GM19395 (cell line): ENCODE measurements around the gene LARGE1.

Experiments used
- ATAC-seq: cut with Tn5 transposase; IDR thresholded peaks from one replicate; pipeline ENCODE4 v1.9.1; 2021; ENCODE audit warnings: mild to moderate bottlenecking, moderate library complexity; ENCODE audit not compliant: unreplicated experiment

Gene LARGE1

DNA sequence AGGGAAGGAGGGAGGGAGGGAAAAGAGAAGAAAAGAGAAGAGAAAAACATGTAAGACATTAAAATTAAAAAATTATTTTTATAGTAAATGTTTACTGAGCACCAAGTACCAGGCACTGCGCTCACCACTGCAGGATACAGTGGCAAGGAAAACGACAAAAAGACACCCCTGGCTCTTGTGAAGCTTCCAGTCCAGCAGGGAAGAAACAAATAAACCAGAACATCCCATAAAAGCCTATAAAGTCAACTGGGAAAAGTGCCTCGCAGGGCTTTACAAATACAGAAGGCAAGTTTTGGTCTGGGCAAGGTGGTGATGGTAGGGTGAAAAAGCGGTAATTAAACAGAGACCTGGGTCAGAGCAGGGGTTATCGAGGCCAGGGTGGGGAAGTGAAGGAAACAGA lies 33.6 kb downstream of the LARGE1 start:
- ATAC-seq, result no peak

DNA sequence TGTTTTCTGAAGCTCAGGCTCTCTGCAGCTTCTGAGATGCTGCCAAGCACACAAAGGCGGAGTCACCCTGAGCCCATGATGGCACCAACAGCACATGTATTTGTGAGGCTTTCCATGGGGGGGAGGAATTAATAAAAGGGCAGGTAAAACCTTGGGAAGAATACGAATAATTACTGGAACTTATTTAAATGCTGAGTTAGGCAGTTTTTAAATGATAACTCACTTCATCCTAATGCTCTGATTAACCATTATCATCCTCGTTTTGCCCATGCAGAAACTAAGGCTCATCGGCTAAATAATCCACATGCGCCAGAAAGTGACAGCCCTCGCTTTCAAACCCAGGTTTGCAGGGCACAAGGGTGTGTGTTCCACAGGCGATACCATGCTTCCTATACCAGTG lies 35.4 kb downstream of the LARGE1 start:
- no peak for ATAC-seq

DNA sequence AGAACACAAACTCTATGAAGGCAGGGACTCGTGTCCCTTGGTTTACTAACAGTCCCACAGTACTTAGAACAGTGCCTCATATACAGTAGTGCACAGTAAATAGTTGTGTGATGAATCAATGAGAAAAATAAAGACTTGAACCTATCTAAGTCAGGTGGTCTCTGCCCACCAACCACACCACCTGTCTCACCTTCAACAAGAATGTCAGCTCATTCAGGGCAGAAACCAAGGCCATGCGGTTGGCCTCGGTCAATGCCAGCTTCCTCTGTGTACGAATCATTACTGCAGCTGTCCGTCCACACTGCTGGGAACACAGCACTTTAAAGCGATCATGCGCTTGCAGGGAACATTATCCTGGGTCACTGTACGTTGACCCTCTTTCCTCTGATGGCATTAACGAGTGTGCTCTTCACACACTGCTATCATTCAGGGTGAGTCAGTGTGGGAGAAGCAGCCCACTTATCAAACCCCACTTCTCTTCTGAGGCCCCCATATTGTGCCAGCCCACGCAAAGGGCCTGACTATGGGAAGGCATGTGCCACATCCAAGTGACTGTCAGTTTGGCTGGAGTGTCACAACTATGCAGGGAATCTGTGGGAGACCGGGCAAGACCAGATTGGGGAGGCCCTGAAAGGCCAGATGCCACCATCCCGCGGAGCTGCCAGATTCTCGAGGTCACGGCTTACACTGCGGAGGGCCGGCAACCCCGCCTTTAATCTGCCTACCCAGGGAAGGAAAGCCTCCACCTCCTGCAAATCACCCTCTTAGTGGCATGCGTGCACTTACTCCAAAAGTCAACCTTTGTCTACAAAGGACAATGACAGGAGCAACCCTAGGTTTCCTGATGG lies 36.1 kb downstream of the LARGE1 start:
- ATAC-seq, result no peak

DNA sequence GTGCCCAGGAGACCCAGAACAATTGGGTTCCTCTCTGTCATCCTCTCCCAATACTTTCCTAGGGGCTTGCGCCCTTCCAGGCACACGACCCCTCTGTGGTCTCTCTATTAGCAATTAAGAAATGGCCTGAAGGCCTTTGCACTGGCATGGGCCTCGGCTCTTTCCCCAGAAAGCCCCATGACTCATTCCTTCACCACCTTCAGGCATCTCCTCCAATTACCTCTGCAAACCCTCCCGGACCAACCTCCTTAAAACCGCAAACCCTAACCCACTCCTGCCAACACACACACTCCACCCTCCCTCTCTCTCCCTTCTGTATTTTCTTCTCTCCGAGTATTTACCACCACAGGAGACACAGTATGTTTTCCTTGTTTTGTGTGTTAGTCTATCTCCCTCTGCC lies 36.7 kb downstream of the LARGE1 start:
- no peak for ATAC-seq

DNA sequence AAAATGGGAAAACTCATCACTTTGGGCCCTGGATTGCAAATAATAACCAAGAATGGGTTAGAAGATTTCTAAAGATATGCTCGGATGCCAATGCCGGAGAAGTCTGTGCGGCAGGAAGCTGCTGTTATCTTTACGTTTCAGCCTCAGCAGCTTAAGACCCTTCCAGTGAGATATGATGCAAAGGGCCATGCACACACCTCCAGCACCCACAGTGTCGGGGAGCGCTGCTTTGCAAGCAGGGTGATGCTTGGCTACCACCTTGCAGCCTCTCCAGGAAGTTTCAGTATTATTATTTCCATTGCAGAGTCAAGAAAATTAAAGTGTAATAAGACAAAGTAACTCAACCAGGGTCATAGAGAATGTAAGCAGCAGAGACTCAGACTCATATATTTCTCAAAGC lies 37.3 kb downstream of the LARGE1 start:
- no peak for ATAC-seq

DNA sequence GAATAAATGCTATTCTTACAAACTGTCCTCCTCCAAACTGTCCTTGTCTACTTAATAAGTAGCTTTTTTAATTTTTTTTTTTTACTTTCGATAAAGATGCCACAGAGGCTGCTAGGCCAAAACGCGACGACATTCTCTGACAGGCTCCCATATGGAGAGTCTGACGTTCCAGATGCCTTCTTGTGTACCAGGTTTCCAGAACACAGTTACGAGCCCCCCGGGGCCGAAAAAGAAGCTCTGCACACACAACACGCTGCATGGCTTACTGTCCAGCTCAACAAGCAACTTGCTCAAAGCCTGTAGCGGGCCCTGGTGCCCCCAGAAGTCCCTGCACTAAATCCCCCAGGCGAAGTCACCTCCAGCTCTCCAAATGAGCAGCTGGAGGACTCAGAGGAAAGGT lies 39.3 kb downstream of the LARGE1 start:
- ATAC-seq, result no peak

DNA sequence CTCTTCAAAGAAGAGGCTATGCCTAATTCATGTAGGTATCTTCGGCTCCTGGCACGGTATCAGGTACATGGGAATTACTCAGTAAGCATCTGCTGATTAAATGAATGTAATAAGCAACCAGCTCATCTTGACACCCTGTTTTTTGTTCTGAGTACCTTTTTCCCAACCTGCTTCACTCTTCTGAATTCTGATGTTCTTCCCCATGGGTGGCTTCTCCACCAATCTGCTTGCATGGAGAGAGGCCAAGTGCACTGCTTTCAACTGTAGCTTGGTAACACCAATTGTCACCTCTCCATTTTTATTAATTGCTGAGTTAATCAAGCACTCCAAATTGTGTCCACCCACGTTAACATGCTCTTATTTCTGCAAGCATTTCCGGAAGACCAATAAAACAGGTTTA lies 40.5 kb downstream of the LARGE1 start:
- ATAC-seq, result no peak

DNA sequence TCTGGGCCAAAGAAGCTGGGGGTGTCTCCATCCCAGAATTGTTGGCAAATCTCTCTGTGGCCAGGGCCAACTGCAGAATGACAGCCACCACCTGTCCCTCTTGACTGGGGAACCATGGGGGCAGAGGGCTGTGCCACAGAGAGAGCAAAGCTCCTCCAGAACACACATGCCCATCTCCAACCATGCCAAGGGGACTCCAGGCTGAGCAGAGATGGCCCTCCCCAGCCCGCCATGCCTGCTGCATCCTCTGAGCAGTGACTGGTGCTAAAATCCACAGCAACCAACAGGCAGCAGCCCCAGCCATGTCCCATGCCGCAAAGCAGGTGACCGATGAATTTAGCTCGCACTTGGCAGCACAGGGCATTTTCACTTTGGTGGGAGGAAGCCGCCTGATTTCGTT lies 45.0 kb downstream of the LARGE1 start:
- ATAC-seq, result no peak

DNA sequence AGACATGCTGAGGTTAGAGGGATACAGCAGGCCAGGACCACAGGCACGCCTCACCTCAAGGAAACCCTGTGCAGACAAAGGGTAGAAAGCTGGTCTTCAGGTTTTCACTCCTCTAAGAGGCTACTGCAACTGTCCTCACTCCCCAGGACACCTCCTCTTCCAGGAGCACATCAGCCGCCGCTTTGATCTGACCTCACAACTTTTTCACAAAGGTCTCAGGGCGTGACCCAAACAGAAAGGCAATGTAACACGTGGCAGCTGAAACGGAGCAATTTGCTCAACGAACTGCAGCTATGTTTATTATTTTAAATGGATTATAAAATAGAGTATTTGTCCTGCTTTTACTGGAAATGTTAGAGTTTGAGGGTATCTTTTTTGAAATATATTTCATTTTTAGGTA lies 46.1 kb downstream of the LARGE1 start:
- no peak for ATAC-seq

DNA sequence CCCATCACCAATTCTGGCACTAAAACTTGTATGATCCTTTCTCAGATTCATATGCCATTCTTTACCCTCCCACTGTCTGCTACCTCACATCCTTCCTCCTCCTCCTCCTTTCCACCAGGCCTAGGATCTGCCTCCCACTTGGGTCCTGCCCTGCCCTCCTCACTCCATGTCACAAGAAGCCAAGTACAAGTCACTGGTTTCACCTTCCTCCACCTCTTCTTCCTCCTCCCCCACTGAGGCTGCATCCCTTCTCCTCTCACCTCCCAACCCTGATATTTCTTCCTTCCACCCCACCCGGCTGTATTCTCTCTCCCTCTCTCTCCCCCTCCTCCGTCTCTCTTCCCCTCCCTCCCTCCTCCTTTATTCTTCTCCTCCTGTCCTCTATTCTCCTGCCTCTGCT lies 46.6 kb downstream of the LARGE1 start:
- no peak for ATAC-seq

DNA sequence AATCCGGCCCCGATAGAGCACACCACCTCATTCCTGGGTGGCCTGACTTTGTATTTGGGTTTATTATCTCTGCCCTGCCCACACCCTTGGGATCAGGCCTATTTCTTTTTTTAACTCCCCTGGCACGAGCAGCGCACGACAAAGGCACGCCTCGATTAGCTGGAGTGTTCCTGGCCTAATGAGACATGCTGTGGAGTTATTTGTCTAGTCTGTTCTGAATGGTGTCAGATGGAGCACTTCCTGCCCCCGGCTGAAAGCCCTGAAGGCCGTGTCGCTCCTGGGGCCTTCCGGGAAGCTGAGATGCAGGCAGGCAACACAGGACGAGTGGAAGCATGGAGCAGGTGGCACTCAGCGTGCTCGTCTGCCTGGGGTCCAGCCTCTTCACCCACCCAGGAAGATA lies 47.1 kb downstream of the LARGE1 start:
- ATAC-seq, result no peak

DNA sequence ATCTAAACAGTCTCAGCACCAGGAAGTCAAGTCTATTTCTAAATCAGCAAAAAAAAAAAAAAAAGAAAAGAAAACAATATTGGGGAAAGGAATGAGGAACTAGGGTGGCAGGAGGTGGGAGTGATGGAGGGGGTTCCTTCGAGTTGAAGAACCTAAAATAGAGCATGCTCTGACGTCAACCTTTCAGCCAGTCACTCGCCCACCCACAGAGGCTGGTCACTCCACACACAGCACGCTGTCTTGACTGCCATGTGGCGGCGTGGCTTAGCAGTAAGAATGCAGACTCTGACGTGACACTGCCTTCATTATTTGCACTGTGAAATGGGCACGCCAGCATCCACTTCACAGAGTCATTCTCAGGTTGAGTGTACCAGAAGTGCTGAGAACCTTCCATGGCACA lies 48.3 kb downstream of the LARGE1 start:
- ATAC-seq, result no peak

DNA sequence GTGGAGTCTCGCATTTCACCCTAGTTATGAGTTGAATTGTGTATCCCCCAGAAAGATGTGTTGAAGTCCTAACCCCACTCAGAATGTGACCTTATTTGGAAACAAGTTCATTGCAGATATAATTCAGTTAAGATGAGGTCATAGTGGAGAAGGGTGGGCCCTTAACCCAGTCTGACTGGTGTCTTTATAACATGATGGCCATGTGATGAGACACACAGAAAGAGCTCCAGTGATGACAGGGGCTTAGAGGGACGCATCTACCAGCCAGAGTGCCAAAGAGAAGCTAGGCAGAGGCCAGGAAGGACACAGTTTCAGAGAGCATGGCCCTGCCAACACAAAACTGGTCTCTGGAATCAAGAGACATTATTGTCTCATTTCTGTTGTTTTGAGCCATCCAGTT lies 50.3 kb downstream of the LARGE1 start:
- no peak for ATAC-seq

DNA sequence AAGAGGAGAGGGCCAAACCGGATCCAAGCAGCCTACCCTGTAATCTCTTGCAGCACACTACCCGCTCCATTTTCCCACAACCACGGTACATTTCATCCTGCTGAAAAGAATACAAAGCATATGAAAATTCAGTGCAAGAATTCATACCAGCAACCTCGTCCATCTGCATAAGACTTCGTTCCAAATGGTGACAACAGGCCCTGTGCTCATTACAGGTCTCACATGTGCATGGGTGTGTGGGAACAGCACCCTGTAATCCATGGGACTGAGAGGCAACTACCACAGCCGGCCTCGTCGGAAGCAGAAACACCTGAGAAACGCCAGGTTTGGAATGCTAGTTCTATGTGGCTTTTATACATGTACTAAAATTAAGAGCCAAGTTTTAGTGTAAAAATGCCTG lies 52.3 kb downstream of the LARGE1 start:
- ATAC-seq, result no peak

DNA sequence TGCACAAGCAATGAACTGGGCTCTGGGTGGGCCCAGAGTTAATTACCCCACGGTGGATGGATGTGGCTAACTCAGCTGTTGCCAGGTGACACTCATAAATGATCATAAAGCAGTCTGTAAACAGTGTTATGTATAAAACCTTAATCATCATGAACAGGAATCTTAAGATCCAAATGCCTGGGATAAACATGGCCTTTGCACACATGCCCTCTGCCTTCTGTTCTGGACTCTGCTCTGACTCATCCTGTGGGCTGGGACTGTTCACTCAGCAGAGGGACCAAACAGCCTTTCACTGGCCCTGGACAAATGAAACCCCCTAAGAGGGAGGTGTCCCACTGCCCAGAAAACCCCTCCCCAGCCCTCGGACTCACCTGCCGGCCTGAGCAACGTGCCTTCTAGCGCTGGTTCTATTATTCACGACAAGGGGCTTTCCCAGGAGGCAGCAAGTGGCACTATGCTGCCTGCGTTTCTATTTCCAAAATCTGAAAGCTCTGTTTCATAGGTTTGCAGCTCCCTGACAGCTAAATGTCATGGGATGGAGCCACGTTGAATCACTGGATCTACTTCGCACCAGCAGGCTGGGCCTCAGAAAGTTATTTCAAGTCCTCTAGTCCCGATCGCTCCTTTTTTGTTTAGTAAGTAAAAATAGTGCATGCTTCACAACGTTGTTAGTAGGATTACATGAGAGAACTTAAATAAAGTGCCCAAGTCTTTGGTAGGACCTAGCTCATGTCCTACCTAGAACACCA lies 53.0 kb downstream of the LARGE1 start:
- ATAC-seq, result no peak

DNA sequence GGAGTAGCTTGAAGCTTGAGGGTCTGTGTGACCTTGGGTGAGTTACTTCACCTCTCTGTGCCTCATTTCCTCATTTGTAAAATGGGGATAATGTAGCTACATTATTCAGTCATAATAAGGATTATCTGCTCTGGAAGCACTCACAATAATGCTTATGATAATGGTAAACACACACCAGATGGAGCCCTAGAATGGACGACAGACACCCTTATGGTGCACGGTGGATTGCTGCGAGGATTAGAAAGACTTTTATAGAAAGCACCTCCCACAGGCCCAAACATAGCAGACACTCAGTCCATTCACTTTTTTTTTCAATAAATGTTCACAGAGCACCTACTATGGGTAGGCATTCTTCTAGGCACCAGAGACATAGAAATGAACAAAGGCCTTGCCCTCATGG lies 53.8 kb downstream of the LARGE1 start:
- ATAC-seq, result no peak

DNA sequence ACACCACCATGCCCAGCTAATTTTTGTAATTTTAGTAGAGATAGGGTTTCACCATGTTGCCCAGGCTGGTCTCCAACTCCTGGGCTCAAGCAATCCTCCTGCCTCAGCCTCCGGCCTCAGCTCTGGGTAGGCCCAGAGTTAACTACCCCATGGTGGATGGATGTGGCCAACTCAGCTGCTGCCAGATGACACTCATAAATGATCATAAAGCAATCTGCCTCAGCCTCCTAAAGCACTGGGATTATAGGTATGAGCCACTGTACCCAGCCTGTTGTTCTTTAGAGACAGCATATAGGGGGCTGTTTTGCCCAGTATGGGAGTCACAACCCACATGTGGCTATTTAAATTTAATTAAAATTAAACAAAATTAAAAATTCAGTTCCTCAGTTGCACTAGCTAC lies 54.3 kb downstream of the LARGE1 start:
- no peak for ATAC-seq

DNA sequence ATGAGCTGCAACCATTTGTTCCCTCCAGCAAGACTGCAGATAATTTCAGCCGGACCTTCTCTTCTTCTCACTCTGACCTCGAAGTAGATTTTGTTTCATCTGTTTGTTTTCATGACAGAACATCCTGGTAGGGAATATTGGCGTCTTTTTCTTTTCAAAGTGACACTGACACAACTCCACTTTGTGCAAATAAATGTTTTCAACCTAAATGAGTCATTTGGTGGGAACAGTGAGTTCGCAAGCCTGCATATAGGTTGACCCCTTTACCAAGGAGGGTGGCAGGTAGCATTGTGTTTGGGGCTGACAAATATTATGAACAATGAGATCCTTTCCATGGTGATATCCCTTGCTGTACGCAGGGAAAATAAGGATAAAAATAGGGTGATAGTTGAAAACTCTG lies 55.0 kb downstream of the LARGE1 start:
- no peak for ATAC-seq

DNA sequence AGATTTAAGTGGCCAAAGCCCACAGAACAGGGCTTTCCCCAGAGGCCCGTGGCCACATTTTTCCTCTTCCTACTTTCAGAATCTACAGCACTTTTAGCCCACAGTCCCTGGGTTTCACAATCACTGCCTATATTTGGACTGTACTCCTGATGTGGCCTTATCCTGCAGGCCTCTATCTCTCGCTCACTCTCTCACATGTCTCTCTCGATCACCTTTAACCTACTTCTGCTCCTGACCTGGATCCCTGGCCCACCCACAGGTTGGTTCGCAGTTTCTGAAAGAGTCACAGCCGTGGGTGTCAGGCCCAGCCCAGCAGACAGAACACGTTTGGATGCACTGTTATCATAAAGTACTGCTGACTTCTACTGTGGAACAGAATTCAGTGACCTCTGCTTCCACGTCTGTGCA lies 55.5 kb downstream of the LARGE1 start:
- no peak for ATAC-seq

DNA sequence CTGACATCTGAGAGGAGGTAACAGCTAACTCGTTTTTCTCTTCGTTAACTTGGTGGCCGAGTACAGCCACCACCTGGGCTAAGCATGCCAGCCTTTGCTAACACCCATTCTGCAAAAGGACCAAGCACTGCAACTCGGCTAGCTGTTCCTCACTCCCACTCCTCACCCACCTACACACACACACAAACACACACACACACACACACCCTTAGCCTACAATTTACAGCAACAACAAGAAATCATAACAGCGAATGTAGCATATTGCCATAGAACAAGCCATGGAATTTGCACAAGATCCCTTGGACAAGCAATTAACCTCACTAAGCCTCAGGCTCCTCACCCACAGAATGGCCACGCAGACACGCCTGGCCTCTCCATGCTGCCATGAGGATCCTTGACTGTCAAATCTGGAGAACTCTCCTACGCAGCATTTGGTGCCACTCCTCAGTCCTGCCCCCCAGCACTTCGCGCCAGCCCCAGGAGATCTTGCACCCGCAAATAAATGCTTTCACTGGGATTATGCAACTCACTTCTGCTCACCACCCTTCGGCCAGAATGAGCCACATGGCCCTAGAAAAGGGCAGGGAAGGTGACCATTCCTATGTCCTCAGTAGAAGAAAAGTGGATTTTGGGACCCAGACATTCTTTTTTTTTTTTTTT lies 58.9 kb downstream of the LARGE1 start:
- ATAC-seq, result no peak

DNA sequence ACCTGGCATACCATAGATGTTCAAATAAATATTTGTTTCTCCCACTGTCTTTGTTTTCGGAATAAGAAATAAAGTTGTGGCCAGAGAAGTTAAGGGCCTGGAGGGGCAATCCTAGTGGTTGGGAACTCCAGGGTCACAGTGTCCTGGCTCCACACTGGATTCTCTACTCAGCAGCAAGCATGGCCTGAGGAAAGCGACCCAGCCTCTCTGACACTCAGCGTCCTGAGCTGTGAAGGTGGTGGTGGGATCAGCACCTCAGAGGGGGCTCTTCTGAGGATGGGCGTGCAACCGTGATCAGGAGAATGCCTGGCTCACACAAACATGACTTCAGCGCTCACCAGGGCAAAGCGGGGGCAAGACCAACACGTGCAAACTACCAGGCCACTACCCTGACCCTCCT lies 59.9 kb downstream of the LARGE1 start:
- no peak for ATAC-seq

DNA sequence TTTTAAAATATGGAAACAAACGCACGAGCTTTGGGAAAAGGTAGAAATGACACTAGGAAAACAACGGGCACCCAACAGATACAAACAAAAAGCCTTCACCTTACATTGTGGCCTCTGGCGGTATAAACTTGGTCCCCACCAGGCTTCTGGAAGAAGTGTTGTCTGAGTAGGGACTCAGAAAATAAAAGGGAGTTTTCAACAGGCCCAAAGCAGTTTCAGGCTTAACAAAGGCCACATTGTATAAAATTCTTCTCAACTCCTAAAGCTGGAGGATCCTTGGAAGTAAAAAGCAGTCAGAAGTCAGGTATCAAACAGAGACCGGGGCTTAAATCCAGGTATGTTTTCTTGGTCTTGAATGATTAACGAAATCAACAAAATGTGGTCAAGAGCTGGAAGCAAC lies 61.0 kb downstream of the LARGE1 start:
- no peak for ATAC-seq
